Keratinocyte (primary cell): ENCODE measurements around the gene NCLN. TPM values are rescaled to one million over a fixed set of nuclear protein-coding genes. Genes with fewer than 3 reads are reported as not detected.
"Not testable (repeated sequence)": the region's sequence is repeated elsewhere in the genome, so short reads cannot be mapped to it uniquely, and the experiment has no call there.

Experiments used
- DNase-seq: peaks from one replicate; pipeline ENCODE4 v3.0.0-alpha.2; 2011; ENCODE audit warnings: low read depth, missing footprints, low spot score
- FAIRE-seq: peaks from 2 replicates; lab custom pipeline; 2011; peaks lifted over from hg19 to GRCh38; lab: Jason Lieb, UNC
- H2AFZ ChIP-seq: 2 replicates; pipeline ENCODE4 v1.6.0; 2012; ENCODE audit warnings: low read length, control low read depth, inconsistent platforms; ENCODE audit not compliant: control insufficient read depth
- H3K27ac ChIP-seq: 2 replicates; pipeline ENCODE4 v1.5.1; 2011; ENCODE audit warnings: low read length; ENCODE audit not compliant: control insufficient read depth, insufficient read depth
- H3K27me3 ChIP-seq: 3 replicates; pipeline ENCODE4 v1.6.0; 2011; ENCODE audit warnings: low read length; ENCODE audit not compliant: control insufficient read depth, insufficient read depth; ENCODE audit errors: extremely low read depth
- H3K36me3 ChIP-seq, 2 experiments: 2 replicates in 1 of 2; 3 replicates in 1 of 2; pipeline ENCODE4 v1.5.1; 2011; ENCODE audit warnings: low read length in 2 of 2, mild to moderate bottlenecking in 1 of 2; ENCODE audit not compliant: control insufficient read depth in 2 of 2, insufficient read depth in 2 of 2; ENCODE audit errors: extremely low read depth in 1 of 2
- H3K4me1 ChIP-seq: 3 replicates; pipeline ENCODE4 v1.5.1; 2011; ENCODE audit warnings: low read length; ENCODE audit not compliant: control insufficient read depth, insufficient read depth; ENCODE audit errors: extremely low read depth
- H3K4me2 ChIP-seq: 3 replicates; pipeline ENCODE4 v1.6.0; 2011; ENCODE audit warnings: low read depth, low read length; ENCODE audit not compliant: control insufficient read depth, insufficient read depth; ENCODE audit errors: extremely low read depth
- H3K4me3 ChIP-seq, 3 experiments: fragments of 200-600 bp in 1 of 3; sonication (generic) in 1 of 3; 2 replicates in 2 of 3; 3 replicates in 1 of 3; pipeline ENCODE4 v1.5.1; 2011 to 2016; ENCODE audit warnings: low read length in 3 of 3, mild to moderate bottlenecking in 3 of 3, control low read depth in 2 of 3, inconsistent platforms in 1 of 3, low read depth in 1 of 3, mixed read lengths in 1 of 3, mixed run types in 1 of 3, moderate library complexity in 1 of 3; ENCODE audit not compliant: control insufficient read depth in 2 of 3, insufficient read depth in 2 of 3; ENCODE audit errors: extremely low read depth in 1 of 3
- H3K79me2 ChIP-seq: 2 replicates; pipeline ENCODE4 v1.6.0; 2012; ENCODE audit warnings: low read length; ENCODE audit not compliant: control insufficient read depth, insufficient read depth
- H3K9ac ChIP-seq: 3 replicates; pipeline ENCODE4 v1.6.0; 2011; ENCODE audit warnings: low read length; ENCODE audit not compliant: control insufficient read depth, insufficient read depth; ENCODE audit errors: extremely low read depth
- H3K9me1 ChIP-seq: 3 replicates; pipeline ENCODE4 v1.6.0; 2011; ENCODE audit warnings: low read length; ENCODE audit not compliant: control insufficient read depth, insufficient read depth; ENCODE audit errors: extremely low read depth
- H3K9me3 ChIP-seq: 2 replicates; pipeline ENCODE4 v1.5.1; 2012; ENCODE audit warnings: low read depth, low read length; ENCODE audit not compliant: control insufficient read depth
- H4K20me1 ChIP-seq: 3 replicates; pipeline ENCODE4 v1.6.0; 2011; ENCODE audit warnings: low read length; ENCODE audit not compliant: control insufficient read depth, insufficient read depth; ENCODE audit errors: extremely low read depth
- EZH2 ChIP-seq: IDR thresholded peaks from one replicate; pipeline ENCODE4 v1.6.1; 2012; ENCODE audit warnings: inconsistent platforms, mild to moderate bottlenecking, low read length, moderate library complexity
- dilution Hi-C: fragments of 300-500 bp; cut with MboI; formaldehyde crosslinking; loops from one replicate; pipeline ENCODE4 v1.7.0; 2020; ENCODE audit warnings: low sequenced_read_pairs; ENCODE audit not compliant: extremely low pct_ligation_motif_present
- polyA plus RNA-seq, 5 experiments: library from polyadenylated mRNA; depleted of rRNA in 3 of 5; stranded (reverse) in 3 of 5; stranded (forward) in 1 of 5; unstranded in 1 of 5; fragments of >200 nt; gene quantifications; 1 replicate in 1 of 5; 2 replicates in 3 of 5; 3 replicates in 1 of 5; pipeline versions ENCODE4 v1.2.1 to v1.2.3, GENCODE V29; 2011 to 2012; ENCODE audit warnings: missing spikeins in 2 of 5, low read depth in 1 of 5, low replicate concordance in 1 of 5
- TF ChIP-seq, protein P1 (sequence below), 3 experiments: IDR thresholded peaks in 1 of 3; conservative IDR thresholded peaks in 1 of 3; optimal IDR thresholded peaks in 1 of 3; 2 replicates in 2 of 3; 3 replicates in 1 of 3; pipeline versions ENCODE3 to v1.5.1; 2011; ENCODE audit warnings: low read length in 3 of 3, mild to moderate bottlenecking in 3 of 3, moderate library complexity in 2 of 3, control low read depth in 1 of 3, inconsistent platforms in 1 of 3; ENCODE audit not compliant: insufficient read depth in 2 of 3; ENCODE audit errors: extremely low read depth in 1 of 3

The NCLN gene
- polyA plus RNA-seq, 1 donor (not counting 4 experiments of a cell fraction or from before 2014, with no cell fraction given), result 40.5 TPM

DNA sequence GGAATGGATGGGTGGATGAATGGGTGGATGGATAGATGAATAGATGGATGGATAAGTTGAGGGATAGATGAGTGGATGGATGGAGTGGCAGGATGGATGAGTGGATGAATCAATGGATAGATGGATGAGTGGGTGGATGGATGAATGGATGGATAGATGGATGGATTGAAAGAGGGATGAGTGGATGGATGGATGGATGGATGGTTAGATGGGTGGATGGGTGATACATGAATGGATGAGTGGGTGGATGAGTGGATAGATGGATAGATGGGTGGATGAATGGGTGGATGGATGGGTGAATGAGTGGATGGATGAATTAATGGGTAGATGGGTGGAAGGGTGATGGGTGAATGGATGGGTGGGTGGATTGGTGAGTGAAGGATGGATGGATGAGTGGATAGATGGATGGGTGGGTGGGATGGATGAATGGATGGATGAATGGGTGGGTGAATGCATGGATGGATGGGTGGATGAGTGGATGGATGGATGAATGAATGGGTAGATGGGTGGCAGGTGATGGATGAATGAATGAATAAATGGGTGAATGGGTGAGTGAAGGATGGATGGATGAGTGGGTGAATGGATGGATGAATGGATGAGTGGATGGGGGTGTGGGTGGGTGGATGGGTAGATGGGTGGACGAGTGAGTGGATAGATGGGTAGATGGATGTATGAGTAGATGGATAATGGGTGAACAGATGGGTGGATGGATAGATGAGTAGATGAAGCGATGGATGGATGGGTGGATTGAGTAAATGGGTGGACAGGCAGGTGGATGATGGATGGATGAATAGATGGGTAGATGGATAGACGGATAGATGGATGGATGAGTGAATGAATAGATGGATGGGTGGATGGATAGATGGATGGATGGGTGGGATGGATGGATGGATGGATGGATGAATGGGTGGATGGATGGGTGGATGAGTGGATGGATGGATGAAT is 32.2 kb upstream of the NCLN start:
- TF ChIP-seq, protein P1, sequence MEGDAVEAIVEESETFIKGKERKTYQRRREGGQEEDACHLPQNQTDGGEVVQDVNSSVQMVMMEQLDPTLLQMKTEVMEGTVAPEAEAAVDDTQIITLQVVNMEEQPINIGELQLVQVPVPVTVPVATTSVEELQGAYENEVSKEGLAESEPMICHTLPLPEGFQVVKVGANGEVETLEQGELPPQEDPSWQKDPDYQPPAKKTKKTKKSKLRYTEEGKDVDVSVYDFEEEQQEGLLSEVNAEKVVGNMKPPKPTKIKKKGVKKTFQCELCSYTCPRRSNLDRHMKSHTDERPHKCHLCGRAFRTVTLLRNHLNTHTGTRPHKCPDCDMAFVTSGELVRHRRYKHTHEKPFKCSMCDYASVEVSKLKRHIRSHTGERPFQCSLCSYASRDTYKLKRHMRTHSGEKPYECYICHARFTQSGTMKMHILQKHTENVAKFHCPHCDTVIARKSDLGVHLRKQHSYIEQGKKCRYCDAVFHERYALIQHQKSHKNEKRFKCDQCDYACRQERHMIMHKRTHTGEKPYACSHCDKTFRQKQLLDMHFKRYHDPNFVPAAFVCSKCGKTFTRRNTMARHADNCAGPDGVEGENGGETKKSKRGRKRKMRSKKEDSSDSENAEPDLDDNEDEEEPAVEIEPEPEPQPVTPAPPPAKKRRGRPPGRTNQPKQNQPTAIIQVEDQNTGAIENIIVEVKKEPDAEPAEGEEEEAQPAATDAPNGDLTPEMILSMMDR (optimal IDR thresholded peaks at IDR 0.05 in 1 of 3, IDR thresholded peaks at IDR 0.05 in 1 of 3, conservative IDR thresholded peaks at IDR 0.05 in 1 of 3; ENCODE audit: extremely low read depth in 1 of 3, insufficient read depth in 2 of 3, low read length in 3 of 3), result no peak
- TF ChIP-seq EZH2, result no peak
- Histone ChIP-seq H3K4me3 (no peak overlapping the region), H3K4me2 (no peak overlapping the region), H3K9me1 (no peaks in the 10 kb centered on the region), H4K20me1 (no peaks in the 10 kb centered on the region), H3K27ac (no peak overlapping the region), H2AFZ (no peak overlapping the region), H3K27me3 (no peaks in the 10 kb centered on the region), H3K9me3 (no peaks in the 10 kb centered on the region), H3K4me1 (peaks cover 16% of the 10 kb centered on the region), H3K79me2 (peaks cover 44% of the 10 kb centered on the region), H3K9ac (no peak overlapping the region), H3K36me3 (peaks cover 49 to 67% of the 10 kb centered on the region in 2 experiments)
- FAIRE-seq (no peak), DNase-seq (no peak)
- dilution Hi-C loops, result no loop called here

DNA sequence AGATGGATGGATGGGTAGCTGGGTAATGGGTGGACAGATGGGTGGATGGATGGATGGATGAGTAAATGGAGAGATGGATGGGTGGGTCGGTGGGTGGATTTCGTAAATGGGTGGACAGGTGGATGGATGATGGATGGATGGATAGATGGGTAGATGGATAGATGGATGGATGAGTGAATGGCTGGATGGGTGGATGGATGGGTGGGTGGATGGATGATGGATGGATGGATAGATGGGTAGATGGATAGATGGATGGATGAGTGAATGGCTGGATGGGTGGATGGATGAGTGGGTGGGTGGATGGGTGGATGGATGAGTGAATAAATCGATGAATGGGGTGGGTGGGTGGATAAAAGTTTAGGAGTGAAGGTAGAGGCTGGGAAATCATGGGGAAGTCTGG is 31.3 kb upstream of the NCLN start:
- H4K20me1 ChIP-seq, H2AFZ ChIP-seq, DNase-seq, FAIRE-seq, H3K9me1 ChIP-seq, dilution Hi-C loops, H3K9me3 ChIP-seq, H3K27me3 ChIP-seq, H3K4me3 ChIP-seq: not testable (repeated sequence)
- peaks cover 35% of the 10 kb centered on the region for H3K79me2 ChIP-seq
- H3K4me1 ChIP-seq, result peaks cover 16% of the 10 kb centered on the region
- H3K36me3 ChIP-seq, result peaks cover 42 to 60% of the 10 kb centered on the region in 2 experiments
- peak overlapping the region; percentile 93 for H3K4me2 ChIP-seq
- peak overlapping the region; percentile 99 for H3K27ac ChIP-seq
- peak overlapping the region; percentile 80 for H3K9ac ChIP-seq
